CD4-positive, CD25-positive, alpha-beta regulatory T cell (primary cell): Measurements from ENCODE around the gene NDC1. TPM values are rescaled to one million over a fixed set of nuclear protein-coding genes. Genes with fewer than 3 reads are reported as not detected.

Source experiments
- ATAC-seq, 2 donors: fragments of 150-1000 bp; cut with Tn5 transposase; one replicate each; pipeline ENCODE4 v1.10.0; 2021; ENCODE audit warnings: low read depth in 2 of 2, moderate number of reproducible peaks in 2 of 2, moderate library complexity in 1 of 2
- DNase-seq, 3 donors: peaks; one replicate each; pipeline versions ENCODE4 v3.0.0 to v3.0.0-alpha.2; 2012 to 2022; ENCODE audit warnings: mixed read lengths in 1 of 3
- H3K27ac ChIP-seq: one replicate; pipeline ENCODE4 v1.7.0; 2013; ENCODE audit warnings: mild to moderate bottlenecking, low read length; ENCODE audit not compliant: insufficient read depth, poor library complexity, severe bottlenecking
- H3K27me3 ChIP-seq: one replicate; pipeline ENCODE4 v1.7.0; 2013; ENCODE audit warnings: low read length; ENCODE audit not compliant: control insufficient read depth, insufficient read depth
- H3K36me3 ChIP-seq: one replicate; pipeline ENCODE4 v1.7.0; 2013; ENCODE audit warnings: mild to moderate bottlenecking, low read length, moderate library complexity; ENCODE audit not compliant: control insufficient read depth, insufficient read depth
- H3K4me1 ChIP-seq: 2 replicates; pipeline ENCODE4 v1.7.0; 2013; ENCODE audit warnings: mild to moderate bottlenecking, low read length; ENCODE audit not compliant: insufficient read depth, control insufficient read depth, poor library complexity, severe bottlenecking
- H3K4me3 ChIP-seq: one replicate; pipeline ENCODE4 v1.7.0; 2013; ENCODE audit warnings: low read depth, mild to moderate bottlenecking, low read length, moderate library complexity
- H3K9me3 ChIP-seq, 2 experiments: 1 replicate in 1 of 2; 2 replicates in 1 of 2; pipeline ENCODE4 v1.7.0; 2013; ENCODE audit warnings: low read length in 2 of 2, mild to moderate bottlenecking in 1 of 2, moderate library complexity in 1 of 2; ENCODE audit not compliant: control insufficient read depth in 2 of 2
- H3K27ac Mint-ChIP-seq, 3 donors: one replicate each; pipeline ENCODE4 v1.8.0; 2020 to 2022; ENCODE audit warnings: mild to moderate bottlenecking in 3 of 3, mixed read lengths in 3 of 3, moderate library complexity in 2 of 3
- H3K27me3 Mint-ChIP-seq: one replicate; pipeline ENCODE4 v1.8.0; 2022; ENCODE audit warnings: mild to moderate bottlenecking, mixed read lengths
- H3K36me3 Mint-ChIP-seq: one replicate; pipeline ENCODE4 v1.8.0; 2020; ENCODE audit warnings: mixed read lengths
- H3K4me1 Mint-ChIP-seq, 4 donors: one replicate each; pipeline ENCODE4 v1.8.0; 2020 to 2022; ENCODE audit warnings: mixed read lengths in 4 of 4, mild to moderate bottlenecking in 1 of 4
- H3K4me3 Mint-ChIP-seq, 4 donors: one replicate each; pipeline ENCODE4 v1.8.0; 2020 to 2022; ENCODE audit warnings: mild to moderate bottlenecking in 4 of 4, mixed read lengths in 4 of 4, moderate library complexity in 3 of 4
- H3K9me3 Mint-ChIP-seq, 7 donors: one replicate each; pipeline ENCODE4 v1.8.0; 2020 to 2022; ENCODE audit warnings: mixed read lengths in 7 of 7, mild to moderate bottlenecking in 3 of 7, moderate library complexity in 2 of 7
- polyA plus RNA-seq, 4 donors: library from polyadenylated mRNA; unstranded; fragments of 300-500 nt; fragmentation: Illumina TruSeq; gene quantifications; one replicate each; pipeline ENCODE4 v1.2.3, GENCODE V29; 2021
- total RNA-seq: library from RNA; stranded (reverse); gene quantifications from one replicate; pipeline ENCODE4 v1.2.3, GENCODE V29; 2022

NDC1 gene
- total and polyA plus RNA-seq, 5 donors from 2014 or later, result 3.3 to 6.4 (median 4.8) TPM

DNA sequence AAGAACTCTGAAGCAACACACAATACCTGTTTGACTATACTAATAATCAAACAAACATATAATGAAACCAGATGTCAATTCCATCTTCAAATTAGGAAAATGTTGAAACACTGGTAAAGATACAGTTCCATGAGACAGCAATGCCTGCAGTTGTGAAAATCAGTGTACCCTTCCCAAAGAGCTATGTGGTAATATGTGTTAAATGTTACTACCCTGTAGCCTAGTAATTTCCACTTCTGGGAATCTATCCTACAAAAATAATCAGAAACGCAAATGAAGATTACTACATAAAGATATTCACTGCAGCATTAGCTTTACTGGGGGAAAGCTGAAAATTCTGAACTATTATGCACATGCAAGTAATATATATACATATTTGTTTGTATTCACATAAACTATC, 116.1 kb downstream of the NDC1 start:
- Mint-ChIP-seq H3K27ac (no peak overlapping the region), H3K36me3 (no peaks in the 10 kb centered on the region), H3K9me3 (no peaks in the 10 kb centered on the region), H3K4me1 (no peaks in the 10 kb centered on the region), H3K4me3 (no peak overlapping the region), H3K27me3 (peaks cover 17% of the 10 kb centered on the region)
- Histone ChIP-seq H3K27me3 (peaks cover 2% of the 10 kb centered on the region), H3K9me3 (no peaks in the 10 kb centered on the region), H3K36me3 (no peaks in the 10 kb centered on the region), H3K4me1 (no peaks in the 10 kb centered on the region), H3K27ac (no peak overlapping the region), H3K4me3 (no peak overlapping the region)
- no peak for DNase-seq
- ATAC-seq, result no peak

DNA sequence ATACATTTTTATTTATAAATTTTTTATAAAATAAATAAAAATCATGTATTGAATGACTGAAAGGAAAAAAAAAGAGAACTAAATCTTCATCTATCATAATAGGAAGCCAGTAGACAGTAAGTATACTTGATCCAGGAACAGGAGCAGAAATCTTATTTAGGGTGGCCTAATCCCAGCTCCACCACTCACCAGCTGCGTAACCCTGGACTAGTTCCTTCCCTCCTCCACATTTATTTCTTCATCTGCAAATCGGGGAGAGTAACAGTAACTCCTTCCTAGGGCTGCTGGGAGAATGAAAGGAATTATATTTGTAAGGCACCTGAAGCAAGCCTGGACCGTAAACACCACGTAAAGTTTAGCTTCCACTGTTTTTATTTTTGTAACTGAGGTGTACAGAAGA, 117.0 kb downstream of the NDC1 start:
- Mint-ChIP-seq H3K4me1 (no peaks in the 10 kb centered on the region), H3K9me3 (no peaks in the 10 kb centered on the region), H3K27ac (no peak overlapping the region), H3K4me3 (no peak overlapping the region), H3K27me3 (peaks cover 17% of the 10 kb centered on the region), H3K36me3 (no peaks in the 10 kb centered on the region)
- Histone ChIP-seq H3K27ac (no peak overlapping the region), H3K9me3 (no peaks in the 10 kb centered on the region), H3K27me3 (peaks cover 2% of the 10 kb centered on the region), H3K4me3 (no peak overlapping the region), H3K36me3 (no peaks in the 10 kb centered on the region), H3K4me1 (no peaks in the 10 kb centered on the region)
- DNase-seq (no peak), ATAC-seq (no peak)

DNA sequence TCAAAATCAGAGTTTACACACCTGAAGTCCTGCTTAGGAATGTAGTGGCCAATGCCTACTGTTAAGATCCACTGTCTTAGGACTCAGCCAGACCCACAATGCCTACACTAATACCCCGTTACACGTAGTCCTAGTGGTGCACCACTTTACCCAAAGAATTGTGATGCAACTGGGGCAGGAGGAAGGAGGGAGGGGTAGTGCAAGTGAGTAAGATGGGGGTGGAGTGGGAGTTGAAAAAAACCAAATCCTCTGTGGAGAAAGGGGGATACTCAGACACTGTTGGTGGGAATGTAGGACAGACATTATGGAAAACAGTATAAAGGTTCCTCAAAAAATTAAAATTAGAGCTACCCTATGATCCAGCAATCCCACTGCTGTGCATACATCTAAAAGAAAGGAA, 118.6 kb downstream of the NDC1 start:
- DNase-seq (no peak), ATAC-seq (no peak)
- peaks cover 2% of the 10 kb centered on the region for H3K27me3 ChIP-seq
- peaks cover 11% of the 10 kb centered on the region for H3K27me3 Mint-ChIP-seq
- H3K36me3 Mint-ChIP-seq, result no peaks in the 10 kb centered on the region
- no peaks in the 10 kb centered on the region for H3K4me1 ChIP-seq
- H3K9me3 Mint-ChIP-seq, result no peaks in the 10 kb centered on the region
- no peak overlapping the region for H3K4me3 Mint-ChIP-seq
- no peaks in the 10 kb centered on the region for H3K4me1 Mint-ChIP-seq
- H3K4me3 ChIP-seq, result no peak overlapping the region
- no peaks in the 10 kb centered on the region for H3K36me3 ChIP-seq
- no peak overlapping the region for H3K27ac ChIP-seq
- no peak overlapping the region for H3K27ac Mint-ChIP-seq
- H3K9me3 ChIP-seq, result no peaks in the 10 kb centered on the region

DNA sequence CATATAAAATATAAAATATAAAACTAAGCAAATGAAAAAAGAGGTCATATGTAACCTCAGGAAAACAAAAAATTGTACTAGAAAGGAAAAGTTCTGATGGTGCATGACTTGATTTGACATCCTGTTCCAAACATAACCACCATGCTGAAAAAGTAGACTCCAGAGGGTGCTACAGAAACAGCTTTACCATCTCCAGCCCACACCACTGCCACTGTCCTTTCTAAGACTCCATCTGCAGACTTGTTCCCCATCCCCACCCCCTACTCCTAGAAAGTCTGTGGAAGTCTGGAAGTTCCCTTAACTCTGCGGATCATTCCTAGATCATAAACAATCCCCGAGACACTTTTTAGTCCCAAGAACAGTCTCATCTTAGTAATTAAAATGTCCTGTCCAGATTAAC, 119.7 kb downstream of the NDC1 start:
- H3K4me1 Mint-ChIP-seq, result no peaks in the 10 kb centered on the region
- ATAC-seq, result no peak
- Histone ChIP-seq H3K4me1 (no peaks in the 10 kb centered on the region), H3K4me3 (no peak overlapping the region), H3K27me3 (peaks cover 2% of the 10 kb centered on the region), H3K36me3 (no peaks in the 10 kb centered on the region), H3K27ac (no peak overlapping the region), H3K9me3 (no peaks in the 10 kb centered on the region)
- no peak overlapping the region for H3K4me3 Mint-ChIP-seq
- no peaks in the 10 kb centered on the region for H3K36me3 Mint-ChIP-seq
- H3K27ac Mint-ChIP-seq, result no peak overlapping the region
- no peaks in the 10 kb centered on the region for H3K9me3 Mint-ChIP-seq
- H3K27me3 Mint-ChIP-seq, result peaks cover 10% of the 10 kb centered on the region
- DNase-seq, result no peak

DNA sequence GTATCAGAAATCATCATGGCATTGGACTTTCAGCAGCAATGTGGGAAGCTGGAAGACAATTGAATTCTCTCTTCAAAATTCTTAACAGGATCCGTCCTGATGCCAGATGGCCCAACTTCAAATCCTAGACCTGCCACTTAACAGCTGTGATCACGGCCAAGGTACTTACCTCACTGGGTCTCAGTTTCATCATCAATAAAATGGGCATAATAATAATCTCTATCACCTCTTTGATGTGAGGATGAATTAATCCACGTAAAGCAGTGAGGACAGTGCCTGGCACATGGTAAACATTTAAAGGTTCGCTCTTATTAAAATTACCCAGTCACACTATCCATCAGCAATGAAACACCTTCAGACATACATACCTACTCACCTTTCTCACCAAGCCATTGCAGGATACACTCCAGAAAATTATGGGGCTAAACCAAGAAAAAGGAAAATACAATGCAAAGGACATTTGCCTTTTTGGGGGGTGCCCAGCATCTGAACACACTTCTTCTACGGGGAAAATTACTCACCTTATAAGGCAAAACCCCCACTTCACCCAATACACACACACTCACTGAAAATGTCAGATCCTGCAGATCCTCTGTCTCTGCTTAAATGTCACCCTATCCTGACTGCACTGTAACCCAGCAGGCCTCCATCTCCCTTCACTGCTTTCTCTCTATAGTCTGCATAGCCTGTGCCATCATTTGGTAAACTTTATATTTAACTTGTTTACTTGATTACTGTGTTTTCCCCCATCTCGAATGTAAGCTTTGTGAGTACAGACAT, 120.9 kb downstream of the NDC1 start:
- Histone ChIP-seq H3K9me3 (no peaks in the 10 kb centered on the region), H3K27me3 (peaks cover 2% of the 10 kb centered on the region), H3K27ac (no peak overlapping the region), H3K36me3 (no peaks in the 10 kb centered on the region), H3K4me3 (no peak overlapping the region), H3K4me1 (no peaks in the 10 kb centered on the region)
- no peaks in the 10 kb centered on the region for H3K9me3 Mint-ChIP-seq
- no peak for ATAC-seq
- no peak overlapping the region for H3K27ac Mint-ChIP-seq
- no peaks in the 10 kb centered on the region for H3K4me1 Mint-ChIP-seq
- H3K36me3 Mint-ChIP-seq, result no peaks in the 10 kb centered on the region
- peaks cover 9% of the 10 kb centered on the region for H3K27me3 Mint-ChIP-seq
- no peak overlapping the region for H3K4me3 Mint-ChIP-seq
- no peak for DNase-seq

DNA sequence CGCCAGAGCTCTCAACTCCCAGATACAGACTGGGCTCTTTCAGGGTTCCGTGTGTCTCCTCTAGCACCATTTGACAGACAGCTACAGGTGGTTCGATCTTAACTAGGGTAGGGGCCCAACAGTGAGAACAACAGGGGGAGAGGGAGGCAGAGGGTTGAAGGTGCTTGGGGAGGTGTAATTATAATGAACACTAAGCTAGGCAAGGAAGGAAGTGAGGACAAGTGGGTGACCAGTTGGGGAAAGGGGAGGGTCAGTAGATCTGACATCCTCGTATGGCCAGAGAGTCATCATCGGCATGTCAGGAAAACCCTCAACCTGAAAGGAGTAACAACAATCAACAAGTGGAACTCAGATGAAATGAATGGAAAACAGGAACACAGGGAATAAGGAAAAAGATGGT, 121.9 kb downstream of the NDC1 start:
- Mint-ChIP-seq H3K4me3 (no peak overlapping the region), H3K4me1 (no peaks in the 10 kb centered on the region), H3K9me3 (no peaks in the 10 kb centered on the region), H3K36me3 (no peaks in the 10 kb centered on the region), H3K27me3 (peaks cover 6% of the 10 kb centered on the region), H3K27ac (no peak overlapping the region)
- Histone ChIP-seq H3K4me3 (no peak overlapping the region), H3K27ac (no peak overlapping the region), H3K9me3 (no peaks in the 10 kb centered on the region), H3K36me3 (no peaks in the 10 kb centered on the region), H3K27me3 (peaks cover 2% of the 10 kb centered on the region), H3K4me1 (no peaks in the 10 kb centered on the region)
- ATAC-seq (no peak), DNase-seq (no peak)

DNA sequence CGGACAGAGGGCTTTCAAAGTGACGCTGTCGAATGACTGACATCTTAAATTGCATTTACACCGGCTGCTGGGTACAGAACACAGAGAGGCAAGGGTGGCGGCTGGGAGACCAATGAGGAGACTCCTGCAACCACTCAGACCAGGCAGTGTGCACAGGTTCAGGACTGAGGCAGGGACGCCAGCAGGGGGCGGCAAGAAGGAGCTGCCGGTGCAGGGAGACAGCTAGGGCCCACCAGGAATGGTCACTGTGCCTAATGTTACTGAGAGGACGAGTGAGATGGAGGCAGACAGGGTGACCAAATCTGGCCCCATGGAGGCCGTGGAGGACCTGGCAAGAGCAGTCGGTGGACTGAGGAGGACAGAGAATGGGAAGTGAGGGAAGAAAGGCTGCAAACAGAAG, 122.6 kb downstream of the NDC1 start:
- Histone ChIP-seq H3K27ac (no peak overlapping the region), H3K36me3 (no peaks in the 10 kb centered on the region), H3K9me3 (no peaks in the 10 kb centered on the region), H3K4me3 (no peak overlapping the region), H3K27me3 (peaks cover 2% of the 10 kb centered on the region), H3K4me1 (no peaks in the 10 kb centered on the region)
- Mint-ChIP-seq H3K4me3 (no peak overlapping the region), H3K9me3 (no peaks in the 10 kb centered on the region), H3K36me3 (no peaks in the 10 kb centered on the region), H3K4me1 (no peaks in the 10 kb centered on the region), H3K27me3 (peaks cover 5% of the 10 kb centered on the region), H3K27ac (no peak overlapping the region)
- DNase-seq, result no peak
- ATAC-seq, result no peak
